ENCODE results near the gene UPK2.

Gene UPK2

GRCh38 chr11:118927554-118928100, 28.5 kb upstream of the UPK2 start:
- Histone ChIP-seq H3K79me1 (ENCODE audit: low read length) (peaks cover 4% of the 10 kb centered on the region), H3K4ac (ENCODE audit: low read depth, low read length) (no peak overlapping the region), H3K56ac (ENCODE audit: low read length) (peak overlapping the region; percentile 82), H3K4me3 (ENCODE audit: low read length) (no peak overlapping the region), H3K79me2 (ENCODE audit: control insufficient read depth, insufficient read depth, low read length) (peaks cover 27% of the 10 kb centered on the region), H3K27me3 (ENCODE audit: insufficient read depth, low read length, poor library complexity) (no peaks in the 10 kb centered on the region), H3K27ac (ENCODE audit: low read depth, low read length) (no peak overlapping the region), H2BK120ac (ENCODE audit: low read depth, low read length) (no peak overlapping the region), H3K18ac (ENCODE audit: low read length) (no peak overlapping the region), H3K4me2 (ENCODE audit: low read length) (peak overlapping the region; percentile 48), H3K36me3 (ENCODE audit: control insufficient read depth, insufficient read depth, low read length) (no peaks in the 10 kb centered on the region), H2BK5ac (ENCODE audit: low read length) (no peak overlapping the region), H4K8ac (ENCODE audit: low read depth, low read length) (no peak overlapping the region), H3K23ac (ENCODE audit: low read length) (no peak overlapping the region), H4K5ac (ENCODE audit: low read length) (no peak overlapping the region), H3K4me1 (ENCODE audit: control insufficient read depth, low read depth, low read length) (peaks cover 17% of the 10 kb centered on the region), H2AK5ac (ENCODE audit: low read length) (no peak overlapping the region), H3K9ac (ENCODE audit: low read length) (peak overlapping the region; percentile 47), H2BK15ac (replicated peaks; ENCODE audit: low read depth) (no peak overlapping the region)
- whole genome bisulfite sequencing (ENCODE audit: extremely low coverage, insufficient coverage, low lambda C conversion rate), result no CpG with 5 or more reads among the region's 7 CpGs
- no peak for DNase-seq

DNA sequence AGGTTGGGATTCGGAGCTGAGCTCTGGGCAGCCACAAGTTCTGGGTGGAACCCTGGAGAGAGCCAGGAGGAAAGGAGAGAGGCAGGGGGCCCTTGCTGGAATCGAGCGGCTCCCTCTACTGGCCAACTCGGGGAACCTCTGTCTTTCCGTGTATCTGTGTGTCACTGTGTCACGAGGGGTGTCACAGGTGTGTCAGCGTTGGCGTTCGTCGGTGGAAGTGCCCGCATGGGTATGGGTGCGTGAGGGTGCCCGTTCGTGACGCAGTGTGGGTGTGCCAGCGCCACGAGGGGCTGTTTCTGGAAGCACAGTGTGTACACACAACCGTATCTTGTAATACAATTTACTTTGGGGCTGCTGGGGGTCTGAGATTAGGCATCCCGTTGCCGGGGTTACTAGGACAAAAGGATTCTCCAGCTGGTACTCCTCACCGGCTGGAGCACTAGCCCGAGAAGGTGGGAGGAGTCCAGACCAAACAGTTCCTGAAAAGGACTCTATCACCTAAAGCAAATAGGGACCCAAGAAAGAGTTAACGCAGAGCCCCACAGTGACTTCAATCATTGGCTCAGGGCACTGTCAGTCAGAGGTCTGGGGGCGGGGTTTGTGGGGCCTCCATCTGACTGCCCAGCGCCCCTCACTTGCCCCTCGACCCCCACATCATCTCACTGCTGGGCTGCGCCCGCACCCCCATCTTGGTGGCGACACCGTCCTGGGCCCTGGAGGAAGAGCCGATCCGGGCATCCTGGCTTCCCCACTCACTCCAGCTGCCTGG, 27.8 kb upstream of the UPK2 start:
- Histone ChIP-seq H3K27me3 (ENCODE audit: insufficient read depth, low read length, poor library complexity) (no peaks in the 10 kb centered on the region), H3K79me2 (ENCODE audit: control insufficient read depth, insufficient read depth, low read length) (peaks cover 20% of the 10 kb centered on the region), H4K8ac (ENCODE audit: low read depth, low read length) (no peak overlapping the region), H3K4ac (ENCODE audit: low read depth, low read length) (peak overlapping the region; percentile 41), H2BK120ac (ENCODE audit: low read depth, low read length) (peak overlapping the region; percentile 78), H3K9ac (ENCODE audit: low read length) (peak overlapping the region; percentile 78), H3K4me1 (ENCODE audit: control insufficient read depth, low read depth, low read length) (peaks cover 15% of the 10 kb centered on the region), H3K79me1 (ENCODE audit: low read length) (peaks cover 4% of the 10 kb centered on the region), H3K56ac (ENCODE audit: low read length) (peak overlapping the region; percentile 97), H3K27ac (ENCODE audit: low read depth, low read length) (peak overlapping the region; percentile 90), H3K36me3 (ENCODE audit: control insufficient read depth, insufficient read depth, low read length) (no peaks in the 10 kb centered on the region), H3K18ac (ENCODE audit: low read length) (peak overlapping the region; percentile 95), H3K4me3 (ENCODE audit: low read length) (peak overlapping the region; percentile 89), H2AK5ac (ENCODE audit: low read length) (no peak overlapping the region), H2BK15ac (replicated peaks; ENCODE audit: low read depth) (peak overlapping the region; percentile 37), H3K4me2 (ENCODE audit: low read length) (peak overlapping the region; percentile 99), H3K23ac (ENCODE audit: low read length) (peak overlapping the region; percentile 89), H2BK5ac (ENCODE audit: low read length) (peak overlapping the region; percentile 73), H4K5ac (ENCODE audit: low read length) (no peak overlapping the region)
- peak; percentile 95 for DNase-seq
- no CpG with 5 or more reads among the region's 32 CpGs for WGBS (ENCODE audit: extremely low coverage, insufficient coverage, low lambda C conversion rate)

GRCh38 chr11:118928870-118929500, 27.1 kb upstream of the UPK2 start:
- H3K27ac ChIP-seq (ENCODE audit: low read depth, low read length), result peak overlapping the region; percentile 90
- peak overlapping the region; percentile 89 for H3K4me3 ChIP-seq (ENCODE audit: low read length)
- H3K18ac ChIP-seq (ENCODE audit: low read length), result peak overlapping the region; percentile 95
- no peak overlapping the region for H4K8ac ChIP-seq (ENCODE audit: low read depth, low read length)
- peak overlapping the region; percentile 81 for H3K9ac ChIP-seq (ENCODE audit: low read length)
- H3K27me3 ChIP-seq (ENCODE audit: insufficient read depth, low read length, poor library complexity), result no peaks in the 10 kb centered on the region
- H3K79me1 ChIP-seq (ENCODE audit: low read length), result no peaks in the 10 kb centered on the region
- WGBS (ENCODE audit: extremely low coverage, insufficient coverage, low lambda C conversion rate), result no CpG with 5 or more reads among the region's 26 CpGs
- peak overlapping the region; percentile 41 for H3K4ac ChIP-seq (ENCODE audit: low read depth, low read length)
- H3K23ac ChIP-seq (ENCODE audit: low read length), result peak overlapping the region; percentile 89
- peaks cover 13% of the 10 kb centered on the region for H3K79me2 ChIP-seq (ENCODE audit: control insufficient read depth, insufficient read depth, low read length)
- H3K56ac ChIP-seq (ENCODE audit: low read length), result peak overlapping the region; percentile 94
- H2AK5ac ChIP-seq (ENCODE audit: low read length), result no peak overlapping the region
- H3K36me3 ChIP-seq (ENCODE audit: control insufficient read depth, insufficient read depth, low read length), result no peaks in the 10 kb centered on the region
- H2BK5ac ChIP-seq (ENCODE audit: low read length), result peak overlapping the region; percentile 71
- peak overlapping the region; percentile 78 for H2BK120ac ChIP-seq (ENCODE audit: low read depth, low read length)
- peak; percentile 93 for DNase-seq
- no peak overlapping the region for H4K5ac ChIP-seq (ENCODE audit: low read length)
- peak overlapping the region; percentile 37 for H2BK15ac ChIP-seq (replicated peaks; ENCODE audit: low read depth)
- peaks cover 8% of the 10 kb centered on the region for H3K4me1 ChIP-seq (ENCODE audit: control insufficient read depth, low read depth, low read length)
- H3K4me2 ChIP-seq (ENCODE audit: low read length), result peak overlapping the region; percentile 99

DNA sequence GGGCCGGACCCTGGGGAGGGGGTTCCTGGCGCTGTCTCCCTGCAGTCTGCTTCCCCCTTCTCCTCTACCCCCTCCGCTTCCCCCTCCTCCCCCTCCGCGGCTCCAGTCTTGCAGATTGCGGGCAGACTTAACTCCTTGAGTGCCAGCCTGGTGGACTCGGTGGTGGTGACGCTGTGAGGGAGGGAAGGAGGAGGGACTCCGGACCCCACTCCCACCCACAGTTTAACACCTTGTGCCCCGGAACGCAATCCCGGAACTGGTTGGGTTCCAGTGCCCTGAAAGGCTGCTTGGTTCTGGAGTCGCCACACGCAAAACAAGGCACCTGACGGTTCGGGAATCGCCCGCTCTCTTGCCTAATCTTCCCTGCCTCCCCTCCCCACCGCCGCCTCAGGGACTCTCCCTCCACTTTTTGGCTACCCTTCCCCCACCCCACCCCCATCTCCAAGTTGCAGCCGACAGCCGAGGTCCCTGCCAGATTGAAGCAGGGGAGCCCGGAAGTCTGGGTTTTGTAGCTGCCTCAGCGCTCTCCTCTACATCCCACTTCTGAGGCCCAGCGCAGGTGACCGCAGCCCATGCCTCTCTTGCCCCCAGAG, 26.5 kb upstream of the UPK2 start:
- peak overlapping the region; percentile 86 for H3K18ac ChIP-seq (ENCODE audit: low read length)
- DNase-seq, result peak; percentile 98
- H2BK120ac ChIP-seq (ENCODE audit: low read depth, low read length), result peak overlapping the region; percentile 33
- H3K23ac ChIP-seq (ENCODE audit: low read length), result no peak overlapping the region
- no peaks in the 10 kb centered on the region for H3K36me3 ChIP-seq (ENCODE audit: control insufficient read depth, insufficient read depth, low read length)
- peak overlapping the region; percentile 81 for H3K9ac ChIP-seq (ENCODE audit: low read length)
- no peak overlapping the region for H2BK15ac ChIP-seq (replicated peaks; ENCODE audit: low read depth)
- H3K4me3 ChIP-seq (ENCODE audit: low read length), result peak overlapping the region; percentile 64
- H3K27me3 ChIP-seq (ENCODE audit: insufficient read depth, low read length, poor library complexity), result no peaks in the 10 kb centered on the region
- peaks cover 7% of the 10 kb centered on the region for H3K79me2 ChIP-seq (ENCODE audit: control insufficient read depth, insufficient read depth, low read length)
- no peak overlapping the region for H2AK5ac ChIP-seq (ENCODE audit: low read length)
- peak overlapping the region; percentile 96 for H2BK5ac ChIP-seq (ENCODE audit: low read length)
- no peaks in the 10 kb centered on the region for H3K79me1 ChIP-seq (ENCODE audit: low read length)
- no CpG with 5 or more reads among the region's 26 CpGs for WGBS (ENCODE audit: extremely low coverage, insufficient coverage, low lambda C conversion rate)
- H3K4ac ChIP-seq (ENCODE audit: low read depth, low read length), result peak overlapping the region; percentile 11
- H3K4me1 ChIP-seq (ENCODE audit: control insufficient read depth, low read depth, low read length), result peaks cover 7% of the 10 kb centered on the region
- peak overlapping the region; percentile 86 for H3K27ac ChIP-seq (ENCODE audit: low read depth, low read length)
- H4K5ac ChIP-seq (ENCODE audit: low read length), result no peak overlapping the region
- peak overlapping the region; percentile 94 for H3K56ac ChIP-seq (ENCODE audit: low read length)
- peak overlapping the region; percentile 94 for H3K4me2 ChIP-seq (ENCODE audit: low read length)
- H4K8ac ChIP-seq (ENCODE audit: low read depth, low read length), result no peak overlapping the region

DNA sequence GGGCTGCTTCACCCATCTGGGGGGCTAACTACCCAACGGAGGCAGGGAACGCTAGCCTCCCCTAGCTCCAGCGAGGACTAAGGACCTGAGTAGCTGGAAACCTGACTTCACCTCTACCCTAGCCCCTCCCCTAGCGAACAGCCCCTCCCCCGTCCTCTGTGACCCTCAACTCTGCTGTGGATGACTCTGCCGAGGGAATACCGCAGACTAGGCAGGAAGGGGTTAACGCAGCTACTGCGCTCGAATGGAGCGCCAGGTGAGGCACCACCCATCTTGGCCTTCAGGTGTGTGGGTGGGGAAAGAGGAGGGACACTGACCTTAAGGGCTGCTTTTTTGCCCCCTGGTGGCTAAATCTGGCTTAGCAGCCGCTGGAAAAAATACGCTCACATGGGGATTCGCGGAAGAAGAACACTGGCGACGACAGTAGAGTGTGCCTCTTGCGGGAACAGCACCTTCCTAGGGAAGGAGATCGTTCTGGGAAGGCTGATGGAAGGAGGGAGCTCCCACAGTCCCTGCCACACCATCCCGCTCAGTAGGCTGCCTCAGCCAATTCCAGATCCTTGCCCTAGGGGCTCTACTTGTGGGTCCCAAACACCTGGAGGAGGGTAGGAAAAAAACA, 25.9 kb upstream of the UPK2 start:
- Histone ChIP-seq H4K5ac (ENCODE audit: low read length) (no peak overlapping the region), H2BK15ac (replicated peaks; ENCODE audit: low read depth) (no peak overlapping the region), H2AK5ac (ENCODE audit: low read length) (no peak overlapping the region), H3K79me1 (ENCODE audit: low read length) (no peaks in the 10 kb centered on the region), H3K4ac (ENCODE audit: low read depth, low read length) (peak overlapping the region; percentile 11), H4K8ac (ENCODE audit: low read depth, low read length) (no peak overlapping the region), H3K36me3 (ENCODE audit: control insufficient read depth, insufficient read depth, low read length) (no peaks in the 10 kb centered on the region), H3K79me2 (ENCODE audit: control insufficient read depth, insufficient read depth, low read length) (peaks cover 1% of the 10 kb centered on the region), H3K4me2 (ENCODE audit: low read length) (peak overlapping the region; percentile 94), H3K18ac (ENCODE audit: low read length) (peak overlapping the region; percentile 77), H3K23ac (ENCODE audit: low read length) (peak overlapping the region; percentile 98), H2BK5ac (ENCODE audit: low read length) (peak overlapping the region; percentile 96), H3K4me3 (ENCODE audit: low read length) (peak overlapping the region; percentile 64), H3K27ac (ENCODE audit: low read depth, low read length) (peak overlapping the region; percentile 86), H3K56ac (ENCODE audit: low read length) (peak overlapping the region; percentile 94), H3K4me1 (ENCODE audit: control insufficient read depth, low read depth, low read length) (peaks cover 7% of the 10 kb centered on the region), H2BK120ac (ENCODE audit: low read depth, low read length) (peak overlapping the region; percentile 33), H3K9ac (ENCODE audit: low read length) (peak overlapping the region; percentile 81), H3K27me3 (ENCODE audit: insufficient read depth, low read length, poor library complexity) (no peaks in the 10 kb centered on the region)
- peak; percentile 99 for DNase-seq
- no CpG with 5 or more reads among the region's 20 CpGs for WGBS (ENCODE audit: extremely low coverage, insufficient coverage, low lambda C conversion rate)
